HEK293T (cell line): Measurements from ENCODE around the gene GTPBP1.

Source experiments
- CTCF ChIA-PET: fragments of 350-600 bp; formaldehyde crosslinking; extraction: SDS; loops from one replicate; lab custom pipeline; 2021; ENCODE audit warnings: antibody characterized with exemption, inconsistent platforms; lab: Yijun Ruan, JAX
- POLR2A ChIA-PET: fragments of 350-600 bp; formaldehyde crosslinking; extraction: SDS; loops from one replicate; lab custom pipeline; 2020; ENCODE audit warnings: antibody characterized with exemption, inconsistent platforms; lab: Yijun Ruan, JAX
- DNase-seq: peaks from one replicate; pipeline ENCODE4 v3.0.0; 2012; ENCODE audit warnings: mixed read lengths; ENCODE audit errors: extremely low spot score
- ARNT ChIP-seq: fragments of 450-650 bp; IDR thresholded peaks from 2 replicates; pipeline ENCODE4 v1.6.1; 2017; ENCODE audit warnings: mild to moderate bottlenecking
- BHLHE40 ChIP-seq: fragments of 450-650 bp; IDR thresholded peaks from 2 replicates; pipeline ENCODE4 v1.6.1; 2016; ENCODE audit warnings: mild to moderate bottlenecking, moderate library complexity, borderline replicate concordance
- CTBP1 ChIP-seq: fragments of 450-650 bp; IDR thresholded peaks from 2 replicates; pipeline ENCODE4 v1.6.1; 2016; ENCODE audit warnings: borderline replicate concordance
- ELF4 ChIP-seq: fragments of 450-650 bp; IDR thresholded peaks from 2 replicates; pipeline ENCODE4 v1.6.1; 2017; ENCODE audit warnings: antibody characterized with exemption
- FOXA1 ChIP-seq: fragments of 450-650 bp; IDR thresholded peaks from 2 replicates; pipeline ENCODE4 v1.6.1; 2016; ENCODE audit warnings: mild to moderate bottlenecking
- FOXK2 ChIP-seq: fragments of 450-650 bp; IDR thresholded peaks from 2 replicates; pipeline ENCODE4 v1.6.1; 2016; ENCODE audit warnings: mild to moderate bottlenecking
- FOXM1 ChIP-seq: fragments of 450-650 bp; IDR thresholded peaks from 2 replicates; pipeline ENCODE4 v1.6.1; 2017; ENCODE audit warnings: mild to moderate bottlenecking, borderline replicate concordance
- HDGF ChIP-seq: fragments of 450-650 bp; IDR thresholded peaks from 2 replicates; pipeline ENCODE4 v1.6.1; 2017; ENCODE audit warnings: antibody characterized with exemption, borderline replicate concordance
- L3MBTL2 ChIP-seq: fragments of 450-650 bp; conservative IDR thresholded peaks from 2 replicates; pipeline ENCODE4 v1.6.1; 2016; ENCODE audit warnings: mild to moderate bottlenecking
- LEF1 ChIP-seq: fragments of 450-650 bp; IDR thresholded peaks from 2 replicates; pipeline ENCODE4 v1.6.1; 2017; ENCODE audit warnings: mild to moderate bottlenecking, borderline replicate concordance
- NFRKB ChIP-seq: fragments of 450-650 bp; IDR thresholded peaks from 2 replicates; pipeline ENCODE4 v1.6.1; 2016; ENCODE audit warnings: mild to moderate bottlenecking, moderate library complexity
- PKNOX1 ChIP-seq: fragments of 450-650 bp; IDR thresholded peaks from 2 replicates; pipeline ENCODE4 v1.6.1; 2016
- SP1 ChIP-seq: fragments of 450-650 bp; IDR thresholded peaks from 2 replicates; pipeline ENCODE4 v1.6.1; 2017
- SUZ12 ChIP-seq: fragments of 450-650 bp; IDR thresholded peaks from 2 replicates; pipeline ENCODE4 v1.6.1; 2016; ENCODE audit warnings: mild to moderate bottlenecking
- TARDBP ChIP-seq: fragments of 450-650 bp; IDR thresholded peaks from 2 replicates; pipeline ENCODE4 v1.6.1; 2016
- ZNF384 ChIP-seq: fragments of 450-650 bp; IDR thresholded peaks from 2 replicates; pipeline ENCODE4 v1.6.1; 2016

Gene GTPBP1

DNA sequence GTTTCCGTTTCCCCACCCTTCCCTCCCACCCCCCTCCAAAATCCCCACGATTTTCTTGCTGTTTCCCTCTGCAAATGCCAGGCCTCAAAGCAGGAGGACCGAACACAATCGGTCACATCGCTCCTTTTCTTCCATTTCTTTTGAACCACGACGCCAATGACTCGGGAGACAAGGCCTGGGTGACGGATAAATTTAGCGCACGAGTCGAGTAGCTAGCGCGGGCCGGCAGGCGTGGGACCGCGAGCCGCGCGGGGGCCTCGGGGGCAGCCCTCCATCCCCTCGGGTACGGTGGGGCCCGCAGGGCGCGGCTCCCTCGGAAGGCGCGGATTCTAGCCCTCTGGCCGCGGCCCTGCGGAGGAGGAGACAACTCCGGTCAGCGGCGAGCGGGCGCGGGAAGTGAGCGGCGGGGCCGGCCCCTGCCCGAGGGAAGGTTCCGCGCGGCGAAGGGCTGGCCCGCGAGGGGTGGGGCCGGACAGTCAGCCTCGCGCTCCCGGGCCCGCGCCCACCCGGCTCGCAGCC is 5.4 kb upstream of the GTPBP1 start:
- no peak for DNase-seq
- TF ChIP-seq PKNOX1 (no peak), FOXK2 (no peak), L3MBTL2 (peak; percentile 64), LEF1 (no peak), TARDBP (no peak), ARNT (no peak), BHLHE40 (no peak), CTBP1 (no peak), SP1 (no peak)
- POLR2A ChIA-PET, result interaction anchor here (1.5 to 4.4 kb wide), 3 partner anchors 12 to 619 kb away, joined by 7 to 65 read pairs (median 7); partner anchors contain the start of genes RPL3 and TOMM22
- CTCF ChIA-PET, result no interaction called here

GRCh38 chr22:38700789-38701628 is 4.7 kb upstream of the GTPBP1 start, which contains the start of gene JOSD1:
Gene JOSD1 (minus strand): TSS chr22:38700943. CDS start chr22:38699987, 956 bp downstream.
- DNase-seq, result peak; percentile 93
- POLR2A ChIA-PET, result interaction anchor here (1.5 to 4.4 kb wide), 3 partner anchors 12 to 618 kb away, joined by 7 to 65 read pairs (median 7); partner anchors contain the start of genes RPL3 and TOMM22
- CTCF ChIA-PET, result no interaction called here
- TF ChIP-seq BHLHE40, result no peak
- no peak; the same call in 1 of the 2 replicates for TF ChIP-seq FOXM1
- TF ChIP-seq L3MBTL2, result peak; percentile 82
- peak; percentile 85; the same call in 1 of the 2 replicates for TF ChIP-seq ARNT
- TF ChIP-seq ZNF384, result no peak
- no peak for TF ChIP-seq HDGF
- no peak for TF ChIP-seq SP1
- peak; percentile 87; the same call in 1 of the 2 replicates for TF ChIP-seq LEF1
- TF ChIP-seq TARDBP, result peak; percentile 89
- TF ChIP-seq FOXK2, result no peak
- TF ChIP-seq SUZ12, result no peak
- TF ChIP-seq CTBP1, result peak; percentile 90
- no peak for TF ChIP-seq NFRKB
- no peak for TF ChIP-seq PKNOX1
- TF ChIP-seq ELF4, result no peak
- TF ChIP-seq FOXA1, result no peak

DNA sequence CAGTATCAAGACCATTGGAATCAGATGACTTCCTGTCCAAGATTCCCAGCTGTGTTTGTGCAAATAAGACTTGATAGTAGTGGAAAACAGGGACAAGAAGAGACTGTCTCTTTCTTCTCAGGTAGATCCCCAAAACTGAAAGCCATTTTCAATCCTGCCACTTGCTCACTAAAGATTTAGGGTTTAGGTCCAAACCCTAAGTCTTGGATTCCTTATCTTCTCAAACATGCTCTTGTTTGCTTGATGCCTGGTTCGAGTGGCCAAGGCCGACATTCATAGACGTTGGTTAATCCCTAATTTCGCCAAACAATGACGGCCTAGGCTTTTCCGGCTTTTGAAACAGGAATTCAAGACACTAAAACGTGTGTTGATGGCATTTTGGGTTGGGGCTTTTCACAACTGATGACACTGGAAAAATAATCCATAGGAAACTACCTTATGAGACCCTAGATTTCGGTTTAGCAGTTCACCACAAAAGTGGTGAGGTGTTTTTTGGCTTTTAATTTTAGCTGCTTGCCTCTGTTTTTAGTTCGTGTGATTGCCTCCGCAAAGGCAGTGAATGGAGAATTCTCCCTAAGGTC is 1.0 kb upstream of the GTPBP1 start:
- ChIA-PET CTCF (no interaction called here), POLR2A (interaction anchor here (1.5 to 5.5 kb wide), 4 partner anchors 8 to 23 kb away, joined by 3 to 50 read pairs (median 10); partner anchors contain the start of gene TOMM22)
- no peak for DNase-seq
- TF ChIP-seq FOXK2 (no peak), PKNOX1 (no peak), NFRKB (no peak), TARDBP (no peak), SP1 (no peak), ELF4 (no peak), FOXA1 (no peak), CTBP1 (no peak), LEF1 (no peak), ZNF384 (no peak)

DNA sequence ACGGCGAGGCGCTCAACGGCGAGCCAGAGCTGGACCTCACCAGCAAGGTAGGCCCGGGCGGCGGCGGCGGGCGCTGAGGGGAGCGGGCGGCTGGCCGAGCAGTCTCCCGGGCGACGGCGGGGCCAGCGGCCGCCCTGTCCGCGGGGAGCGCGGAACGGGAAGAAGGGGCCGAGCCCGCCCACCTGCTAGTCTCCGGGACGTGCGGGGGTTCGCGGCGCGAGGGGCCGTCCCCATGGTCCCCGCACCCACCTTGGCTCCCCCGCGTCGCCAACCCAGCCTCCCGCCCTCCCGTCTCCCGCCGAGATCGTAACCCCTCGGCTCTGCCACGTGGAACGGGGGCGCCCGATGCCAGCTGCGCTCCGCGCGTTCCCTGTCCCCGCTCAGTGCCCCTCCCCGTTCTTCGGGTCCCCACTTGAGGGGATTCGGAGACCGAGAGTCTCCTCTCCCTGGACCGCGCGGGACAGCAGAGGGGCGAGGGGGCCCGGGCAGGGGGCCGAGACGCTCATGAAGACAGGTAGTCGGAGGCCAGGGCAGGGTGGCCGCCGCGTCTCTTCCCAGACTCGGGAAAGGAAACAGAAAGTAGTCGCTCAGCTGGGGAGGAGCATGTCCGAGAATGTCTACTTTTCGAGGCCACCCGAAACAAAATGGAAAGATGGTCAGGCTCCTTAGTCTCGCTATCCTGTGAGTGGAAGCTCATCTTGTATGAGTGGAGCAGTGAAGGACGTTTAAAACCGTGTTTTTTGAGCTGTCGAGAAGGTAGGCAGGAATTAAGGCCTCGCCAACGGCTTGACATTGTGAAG is 557 bp downstream of the GTPBP1 start:
- CTCF ChIA-PET, result interaction anchor here (0.9 to 2.3 kb wide), 2 partner anchors 12 to 63 kb away, joined by 3 to 7 read pairs; no protein-coding TSS in a partner anchor
- peak; percentile 39 for DNase-seq
- TF ChIP-seq LEF1 (no peak; the same call in 1 of the 2 replicates), TARDBP (no peak), L3MBTL2 (peak; percentile 64), SUZ12 (no peak), FOXM1 (no peak)
- POLR2A ChIA-PET, result interaction anchor here (0.9 to 5.5 kb wide), 12 partner anchors 9 to 135 kb away, joined by 3 to 50 read pairs (median 4); partner anchors contain the start of genes CBY1 and TOMM22

DNA sequence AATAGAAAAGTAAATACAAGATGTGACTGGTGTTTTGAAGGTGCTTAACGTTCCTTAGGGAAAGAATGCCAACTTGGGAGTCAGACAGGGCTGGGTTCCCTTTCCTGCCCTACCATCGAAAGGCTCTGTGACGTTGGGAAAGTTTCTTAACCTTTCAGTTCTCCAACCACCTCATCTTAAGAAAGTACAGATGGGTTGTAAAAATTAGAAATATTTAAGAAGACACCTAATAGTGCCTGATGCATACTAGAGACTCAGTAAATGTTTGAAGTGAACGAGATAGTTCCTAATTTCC is 1.1 kb downstream of the GTPBP1 start:
- ChIA-PET POLR2A (interaction anchor here (1.4 to 5.5 kb wide), 3 partner anchors 13 to 26 kb away, joined by 5 to 50 read pairs (median 6); partner anchors contain the start of gene TOMM22), CTCF (interaction anchor here (2.3 kb wide), 1 partner anchor 11 kb away, joined by 7 read pairs; no protein-coding TSS in a partner anchor)
- DNase-seq, result no peak
- TF ChIP-seq SP1, result no peak
- TF ChIP-seq FOXA1, result no peak
- no peak for TF ChIP-seq CTBP1
- TF ChIP-seq TARDBP, result no peak
- TF ChIP-seq PKNOX1, result no peak
